Measurements from ENCODE around the gene APOA4. TPM values are rescaled to one million over a fixed set of nuclear protein-coding genes. Genes with fewer than 3 reads are reported as not detected.

The APOA4 gene
- total RNA-seq, 1 donor from 2014 or later = not detected

GRCh38 chr11:116862185-116862584 is 39.1 kb upstream of the APOA4 start:
- Mint-ChIP-seq H3K27me3 (ENCODE audit: low read depth) (no peaks in the 10 kb centered on the region), H3K36me3 (ENCODE audit: low read depth) (peaks cover 18% of the 10 kb centered on the region), H3K4me3 (no peak overlapping the region), H3K4me1 (no peaks in the 10 kb centered on the region), H3K9me3 (no peaks in the 10 kb centered on the region), H3K27ac (ENCODE audit: unreplicated experiment) (peak overlapping the region; percentile 12)
- TF ChIP-seq CTCF (conservative IDR thresholded peaks at IDR 0.05) = no peak
- no peak for DNase-seq (ENCODE audit: low read depth, low spot score)

GRCh38 chr11:116861539-116861938 is 38.4 kb upstream of the APOA4 start:
- no peaks in the 10 kb centered on the region for H3K27me3 Mint-ChIP-seq (ENCODE audit: low read depth)
- H3K9me3 Mint-ChIP-seq = no peaks in the 10 kb centered on the region
- no peak overlapping the region for H3K4me3 Mint-ChIP-seq
- H3K4me1 Mint-ChIP-seq = no peaks in the 10 kb centered on the region
- TF ChIP-seq CTCF (conservative IDR thresholded peaks at IDR 0.05) = no peak
- peak overlapping the region; percentile 83 for H3K27ac Mint-ChIP-seq (ENCODE audit: unreplicated experiment)
- H3K36me3 Mint-ChIP-seq (ENCODE audit: low read depth) = peaks cover 19% of the 10 kb centered on the region
- DNase-seq (ENCODE audit: low read depth, low spot score) = no peak

- TF ChIP-seq CTCF (conservative IDR thresholded peaks at IDR 0.05) = no peak
- H3K36me3 Mint-ChIP-seq (ENCODE audit: low read depth) = peaks cover 23% of the 10 kb centered on the region
- no peak overlapping the region for H3K4me3 Mint-ChIP-seq
- no peaks in the 10 kb centered on the region for H3K4me1 Mint-ChIP-seq
- H3K27ac Mint-ChIP-seq (ENCODE audit: unreplicated experiment) = no peak overlapping the region
- no peaks in the 10 kb centered on the region for H3K27me3 Mint-ChIP-seq (ENCODE audit: low read depth)
- H3K9me3 Mint-ChIP-seq = no peaks in the 10 kb centered on the region
- DNase-seq (ENCODE audit: low read depth, low spot score) = no peak
Measured at GRCh38 chr11:116860303-116860702, 37.2 kb upstream of the APOA4 start.

- peaks cover 26% of the 10 kb centered on the region for H3K36me3 Mint-ChIP-seq (ENCODE audit: low read depth)
- TF ChIP-seq CTCF (conservative IDR thresholded peaks at IDR 0.05) = no peak
- no peaks in the 10 kb centered on the region for H3K27me3 Mint-ChIP-seq (ENCODE audit: low read depth)
- no peak for DNase-seq (ENCODE audit: low read depth, low spot score)
- H3K4me1 Mint-ChIP-seq = no peaks in the 10 kb centered on the region
- H3K9me3 Mint-ChIP-seq = no peaks in the 10 kb centered on the region
- H3K4me3 Mint-ChIP-seq = no peak overlapping the region
- H3K27ac Mint-ChIP-seq (ENCODE audit: unreplicated experiment) = no peak overlapping the region
Measured at GRCh38 chr11:116859175-116859574, 36.1 kb upstream of the APOA4 start.

- DNase-seq (ENCODE audit: low read depth, low spot score) = no peak
- no peaks in the 10 kb centered on the region for H3K27me3 Mint-ChIP-seq (ENCODE audit: low read depth)
- peaks cover 28% of the 10 kb centered on the region for H3K36me3 Mint-ChIP-seq (ENCODE audit: low read depth)
- H3K27ac Mint-ChIP-seq (ENCODE audit: unreplicated experiment) = no peak overlapping the region
- H3K9me3 Mint-ChIP-seq = no peaks in the 10 kb centered on the region
- no peaks in the 10 kb centered on the region for H3K4me1 Mint-ChIP-seq
- no peak overlapping the region for H3K4me3 Mint-ChIP-seq
- no peak for TF ChIP-seq CTCF (conservative IDR thresholded peaks at IDR 0.05)
Measured at GRCh38 chr11:116857936-116858335, 34.8 kb upstream of the APOA4 start.

- no peak overlapping the region for H3K4me3 Mint-ChIP-seq
- H3K9me3 Mint-ChIP-seq = no peaks in the 10 kb centered on the region
- H3K4me1 Mint-ChIP-seq = no peaks in the 10 kb centered on the region
- DNase-seq (ENCODE audit: low read depth, low spot score) = no peak
- H3K27ac Mint-ChIP-seq (ENCODE audit: unreplicated experiment) = no peak overlapping the region
- H3K36me3 Mint-ChIP-seq (ENCODE audit: low read depth) = peaks cover 30% of the 10 kb centered on the region
- no peaks in the 10 kb centered on the region for H3K27me3 Mint-ChIP-seq (ENCODE audit: low read depth)
- no peak for TF ChIP-seq CTCF (conservative IDR thresholded peaks at IDR 0.05)
Measured at GRCh38 chr11:116857316-116857715, 34.2 kb upstream of the APOA4 start.
